ENCODE data around the gene SLC7A14.

The SLC7A14 gene

GRCh38 chr3:170424879-170425278 is 161.0 kb downstream of the SLC7A14 start:
- no peak for DNase-seq

GRCh38 chr3:170423001-170423615 is 162.8 kb downstream of the SLC7A14 start:
- no peak for DNase-seq

- DNase-seq, result no peak
Measured at GRCh38 chr3:170421758-170422157, 164.1 kb downstream of the SLC7A14 start.

- no peak for DNase-seq
Measured at GRCh38 chr3:170421111-170421641, 164.7 kb downstream of the SLC7A14 start.

GRCh38 chr3:170420307-170420821 is 165.5 kb downstream of the SLC7A14 start:
- no peak for DNase-seq

- DNase-seq, result no peak
Measured at GRCh38 chr3:170419557-170420087, 166.3 kb downstream of the SLC7A14 start.

- no peak for DNase-seq
Measured at GRCh38 chr3:170418422-170419398, 167.2 kb downstream of the SLC7A14 start, which contains the start of gene CLDN11. Gene CLDN11, plus strand, starts transcription at chr3:170418868. Its CDS starts 199 bp downstream, at chr3:170419067.

GRCh38 chr3:170417090-170417489 is 168.8 kb downstream of the SLC7A14 start:
- DNase-seq, result no peak

GRCh38 chr3:170414202-170414663 is 171.6 kb downstream of the SLC7A14 start:
- DNase-seq, result peak; percentile 81

- DNase-seq, result no peak
Measured at GRCh38 chr3:170413291-170413690, 172.6 kb downstream of the SLC7A14 start.

- peak; percentile 66 for DNase-seq
Measured at GRCh38 chr3:170410428-170411029, 175.3 kb downstream of the SLC7A14 start.
